ENCODE measurements around the gene GSE1. TPM values are rescaled to one million over a fixed set of nuclear protein-coding genes. Genes with fewer than 3 reads are reported as not detected.

GSE1 gene
- total and polyA plus RNA-seq, 9 of the 15 experiments (the other 6 are each of a cell fraction or from before 2014, with no cell fraction given): 12.2 to 244 (median 57.9) TPM

DNA sequence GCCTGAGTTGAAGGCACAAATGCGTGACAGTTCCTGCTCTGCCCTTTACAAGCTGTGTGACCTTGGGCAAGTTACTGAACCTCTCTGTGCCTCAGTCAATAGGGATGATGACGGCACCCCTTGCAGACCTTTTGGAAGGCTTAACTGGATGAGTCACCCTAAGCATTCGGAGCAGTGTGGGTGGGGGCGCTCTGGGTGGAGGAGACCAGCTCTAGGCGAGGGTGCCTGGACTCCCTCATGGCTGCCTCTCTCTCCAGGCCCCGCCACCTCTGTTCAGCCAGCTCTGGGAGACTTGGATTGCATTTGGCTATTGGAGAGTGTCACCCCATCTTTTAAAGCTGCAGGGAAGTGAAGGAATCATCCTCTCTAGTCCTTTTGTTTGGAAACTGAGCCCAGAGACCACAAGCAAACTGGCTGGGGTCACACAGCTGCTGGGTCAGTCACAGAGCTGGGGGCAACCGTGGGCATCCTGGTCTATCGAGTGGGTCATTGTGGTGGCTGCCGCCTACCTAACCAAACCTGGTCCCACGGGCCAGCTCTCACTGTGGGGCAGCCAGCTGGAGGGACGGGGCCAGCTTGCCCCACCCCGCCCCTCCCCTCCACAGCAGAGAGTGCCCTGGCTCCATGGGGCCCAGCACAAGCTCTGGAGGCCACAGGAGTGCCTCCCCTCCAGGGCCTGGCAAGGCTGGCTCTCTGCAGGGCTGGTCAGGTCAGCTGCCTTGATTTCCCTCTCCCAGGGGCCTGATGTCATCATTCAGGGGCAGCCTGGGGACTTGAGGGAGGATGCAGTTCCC, 20.2 kb upstream of the GSE1 start (continued):
- TF ChIP-seq MGA (IDR thresholded peaks at IDR 0.05) (no peak), HDAC2 (IDR thresholded peaks at IDR 0.05) (0 out of 2 replicates have a peak, but pooled peaks have one; percentile 35), ZFP36 (IDR thresholded peaks at IDR 0.05; ENCODE audit: low read depth, low read length, partially characterized antibody) (peak; percentile 98), ZHX1 (conservative IDR thresholded peaks at IDR 0.05; ENCODE audit: low read length) (no peak), HDGF (IDR thresholded peaks at IDR 0.05) (peak; percentile 85), C11orf30 (IDR thresholded peaks at IDR 0.05; ENCODE audit: low read depth) (no peak), CBX1 (IDR thresholded peaks at IDR 0.05; ENCODE audit: low read depth) (peak; percentile 26; the same call in 1 of the 2 replicates)
- TF ChIP-seq, protein P1, sequence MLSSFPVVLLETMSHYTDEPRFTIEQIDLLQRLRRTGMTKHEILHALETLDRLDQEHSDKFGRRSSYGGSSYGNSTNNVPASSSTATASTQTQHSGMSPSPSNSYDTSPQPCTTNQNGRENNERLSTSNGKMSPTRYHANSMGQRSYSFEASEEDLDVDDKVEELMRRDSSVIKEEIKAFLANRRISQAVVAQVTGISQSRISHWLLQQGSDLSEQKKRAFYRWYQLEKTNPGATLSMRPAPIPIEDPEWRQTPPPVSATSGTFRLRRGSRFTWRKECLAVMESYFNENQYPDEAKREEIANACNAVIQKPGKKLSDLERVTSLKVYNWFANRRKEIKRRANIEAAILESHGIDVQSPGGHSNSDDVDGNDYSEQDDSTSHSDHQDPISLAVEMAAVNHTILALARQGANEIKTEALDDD (IDR thresholded peaks at IDR 0.05): no peak
